ENCODE results near the gene HERPUD1. TPM values are rescaled to one million over a fixed set of nuclear protein-coding genes. Genes with fewer than 3 reads are reported as not detected.
"Not testable (repeated sequence)": the region's sequence is repeated elsewhere in the genome, so short reads cannot be mapped to it uniquely, and the experiment has no call there.

Gene HERPUD1
- total RNA-seq, 4 donors from 2014 or later, result 143 to 274 (median 161) TPM

GRCh38 chr16:56931271-56931891 lies 561 bp upstream of the HERPUD1 start:
- Histone ChIP-seq H3K4me1 (peaks cover 0 to 38% (median 28%) of the 10 kb centered on the region in 4 donors), H3K9me3 (no peaks in the 10 kb centered on the region), H3K27ac (peak overlapping the region; percentile 92 to 100 (median 96)), H3K36me3 (peaks cover under 1 to 12% (median 2%) of the 10 kb centered on the region in 3 donors), H3K4me3 (peak overlapping the region; percentile 33 to 100 (median 92)), H3K27me3 (no peaks in the 10 kb centered on the region)
- TF ChIP-seq POLR2A (IDR thresholded peaks at IDR 0.05) (no peak), CTCF (IDR thresholded peaks at IDR 0.05) (no peak), EP300 (IDR thresholded peaks at IDR 0.05) (no peak)
- WGBS, 2 donors, result 10 to 13% methylated on average over 18 to 22 of the region's 25 CpGs
- DNase-seq (ENCODE audit: low spot score in 2 of 2), result peak in 1 of 2 donors; percentile 36

GRCh38 chr16:56932721-56933619 lies 1.0 kb downstream of the HERPUD1 start:
- whole genome bisulfite sequencing, 2 donors, result 3% methylated on average over 19 to 25 of the region's 25 CpGs
- H3K4me1 ChIP-seq, result peaks cover 0 to 54% (median 38%) of the 10 kb centered on the region in 4 donors
- peak overlapping the region; percentile 89 to 100 (median 97) for H3K4me3 ChIP-seq
- H3K36me3 ChIP-seq, result peaks cover 2 to 28% (median 8%) of the 10 kb centered on the region in 3 donors
- peak overlapping the region; percentile 95 to 100 (median 98) for H3K27ac ChIP-seq
- no peaks in the 10 kb centered on the region for H3K27me3 ChIP-seq
- peak; percentile 72 to 84 for DNase-seq (ENCODE audit: low spot score in 2 of 2)
- TF ChIP-seq POLR2A (IDR thresholded peaks at IDR 0.05) (peak; percentile 37 to 68), EP300 (IDR thresholded peaks at IDR 0.05) (peak; percentile 13 to 95), CTCF (IDR thresholded peaks at IDR 0.05) (peak in 1 of 5 experiments; percentile 15)
- no peaks in the 10 kb centered on the region for H3K9me3 ChIP-seq

- H3K27ac ChIP-seq, result peak overlapping the region; percentile 95 to 100 (median 98)
- 25 to 26% methylated on average over 8 of the region's 8 CpGs for WGBS, 2 donors
These were observed 2.1 kb downstream of the HERPUD1 start for GRCh38 chr16:56933828-56934598.

GRCh38 chr16:56934599-56935145 lies 2.7 kb downstream of the HERPUD1 start:
- DNase-seq (ENCODE audit: low spot score in 2 of 2), result not testable (repeated sequence)
- peaks cover 2 to 45% (median 12%) of the 10 kb centered on the region in 3 donors for H3K36me3 ChIP-seq

More at GRCh38 chr16:56933828-56934598, 2.1 kb downstream of the HERPUD1 start:
- no peaks in the 10 kb centered on the region for H3K9me3 ChIP-seq
- no peaks in the 10 kb centered on the region for H3K27me3 ChIP-seq
- H3K4me3 ChIP-seq, result peak overlapping the region; percentile 89 to 100 (median 97)
- peaks cover 0 to 64% (median 45%) of the 10 kb centered on the region in 4 donors for H3K4me1 ChIP-seq
- peaks cover 2 to 39% (median 8%) of the 10 kb centered on the region in 3 donors for H3K36me3 ChIP-seq
- no peak for DNase-seq (ENCODE audit: low spot score in 2 of 2)
- TF ChIP-seq CTCF (IDR thresholded peaks at IDR 0.05) (no peak), POLR2A (IDR thresholded peaks at IDR 0.05) (no peak), EP300 (IDR thresholded peaks at IDR 0.05) (no peak)

GRCh38 chr16:56935201-56935600 lies 3.3 kb downstream of the HERPUD1 start:
- Histone ChIP-seq H3K27me3 (no peaks in the 10 kb centered on the region), H3K36me3 (peaks cover 7 to 51% (median 17%) of the 10 kb centered on the region in 3 donors), H3K4me1 (peaks cover 0 to 75% (median 48%) of the 10 kb centered on the region in 4 donors), H3K9me3 (no peaks in the 10 kb centered on the region), H3K27ac (peak overlapping the region in 3 of 4 donors; percentile 6 to 100 (median 100)), H3K4me3 (peak overlapping the region in 3 of 4 donors; percentile 28 to 100 (median 89))
- TF ChIP-seq EP300 (IDR thresholded peaks at IDR 0.05) (peak in 1 of 2 donors; percentile 10), POLR2A (IDR thresholded peaks at IDR 0.05) (no peak)
- no peak for DNase-seq (ENCODE audit: low spot score in 2 of 2)
- 45 to 46% methylated on average over 5 of the region's 5 CpGs for WGBS, 2 donors

More at GRCh38 chr16:56934599-56935145, 2.7 kb downstream of the HERPUD1 start:
- H3K27ac ChIP-seq, result peak overlapping the region in 3 of 4 donors; percentile 6 to 100 (median 100)
- H3K27me3 ChIP-seq, H3K9me3 ChIP-seq: not testable (repeated sequence)
- WGBS, 2 donors, result 48 to 53% methylated on average over 8 of the region's 8 CpGs
- H3K4me3 ChIP-seq, result peak overlapping the region; percentile 89 to 100 (median 97)
- peaks cover 0 to 70% (median 48%) of the 10 kb centered on the region in 4 donors for H3K4me1 ChIP-seq
